Neural progenitor cell (in vitro differentiated cells): ENCODE results near the gene TRAIP.

Experiments
- CTCF ChIP-seq: fragments of 200-600 bp; sonication (generic); IDR thresholded peaks from 2 replicates; pipeline ENCODE4 v1.5.1; 2017; ENCODE audit warnings: antibody characterized with exemption, mild to moderate bottlenecking
- EZH2 ChIP-seq: fragments of 200-600 bp; sonication (generic); IDR thresholded peaks from 2 replicates; pipeline ENCODE4 v1.6.1; 2017; ENCODE audit warnings: antibody characterized with exemption, mild to moderate bottlenecking, moderate library complexity

DNA sequence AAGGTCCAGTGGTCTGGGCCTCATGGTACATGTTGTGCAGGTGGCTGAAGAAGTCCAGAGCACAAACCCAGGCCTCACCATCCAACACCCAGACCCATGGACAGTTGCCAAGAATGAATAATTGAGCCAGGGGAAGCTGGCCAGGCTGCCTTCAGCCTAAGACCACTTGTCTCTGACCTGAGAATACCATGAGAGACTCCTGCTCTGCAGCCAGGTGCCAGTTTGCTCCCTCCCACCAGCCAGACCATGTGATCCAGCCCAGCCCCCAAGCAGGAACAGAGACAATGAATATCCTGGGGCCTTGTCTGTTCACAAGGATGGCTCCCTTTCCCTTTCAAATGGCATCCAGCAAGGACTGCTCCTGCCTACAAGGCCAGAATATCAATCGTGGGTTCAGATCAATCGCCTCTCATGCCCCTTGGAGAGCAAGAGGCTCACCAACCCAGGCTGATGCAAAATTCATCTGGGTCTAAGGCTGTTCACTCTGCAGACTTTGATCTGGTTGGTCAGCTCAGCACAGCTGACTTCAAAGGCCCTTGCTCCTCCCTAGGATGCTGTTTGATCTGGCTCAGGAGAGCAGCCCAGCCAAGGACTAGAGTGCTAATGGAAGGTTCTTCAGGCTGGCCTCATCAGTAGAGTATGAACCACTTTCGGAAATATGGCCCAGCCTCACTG, 13.4 kb downstream of the TRAIP start:
- no peak for TF ChIP-seq CTCF
- TF ChIP-seq EZH2, result no peak
